H54 (cell line): Measurements from ENCODE around the gene SPPL3.
"Not testable (repeated sequence)": the region's sequence is repeated elsewhere in the genome, so short reads cannot be mapped to it uniquely, and the experiment has no call there.

Source experiments
- DNase-seq: peaks from one replicate; pipeline ENCODE4 v3.0.0; 2011; ENCODE audit warnings: low spot score, mixed read lengths; ENCODE audit not compliant: insufficient read length
- FAIRE-seq: peaks from 3 replicates; lab custom pipeline; 2011; peaks lifted over from hg19 to GRCh38; lab: Jason Lieb, UNC
- POLR2A ChIP-seq: IDR thresholded peaks from 2 replicates; pipeline ENCODE4 v1.6.1; 2011; ENCODE audit warnings: low read depth, mild to moderate bottlenecking, low read length

The SPPL3 gene

DNA sequence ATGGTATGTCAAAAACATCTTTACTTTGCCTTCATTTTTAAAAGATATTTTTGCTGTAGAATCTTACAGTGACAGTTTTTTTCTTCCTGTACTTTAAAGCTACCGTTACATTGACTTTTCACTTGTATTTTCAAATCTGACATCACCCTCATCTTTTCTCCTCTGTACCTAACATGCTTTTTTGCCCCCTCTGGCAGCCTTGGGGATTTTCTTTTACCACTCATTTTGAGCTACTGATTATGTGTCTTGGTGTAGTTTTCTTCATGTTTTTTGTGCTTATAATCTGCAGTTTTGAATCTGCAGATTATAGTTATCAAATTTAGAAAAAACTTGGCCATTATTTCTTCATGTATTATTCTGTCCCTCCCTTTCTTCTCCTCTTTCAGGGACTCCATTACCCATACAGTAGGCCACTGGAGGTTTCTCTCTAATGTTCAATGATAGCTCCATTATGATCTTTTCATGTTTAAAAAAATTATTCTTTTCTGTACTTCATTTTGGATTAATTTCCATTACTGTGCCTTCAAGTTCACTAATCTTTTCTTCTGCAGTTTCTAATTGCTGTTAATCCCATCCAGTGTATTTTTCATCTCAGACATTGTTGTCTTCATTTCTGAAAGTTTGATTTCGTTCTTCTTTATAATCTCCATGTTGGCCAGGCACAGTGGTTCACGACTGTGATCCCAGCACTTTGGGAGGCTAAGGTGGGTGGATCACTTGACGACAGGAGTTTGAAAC lies 108.5 kb downstream of the SPPL3 start:
- FAIRE-seq = no peak
- no peak for DNase-seq
- no peak for TF ChIP-seq POLR2A

DNA sequence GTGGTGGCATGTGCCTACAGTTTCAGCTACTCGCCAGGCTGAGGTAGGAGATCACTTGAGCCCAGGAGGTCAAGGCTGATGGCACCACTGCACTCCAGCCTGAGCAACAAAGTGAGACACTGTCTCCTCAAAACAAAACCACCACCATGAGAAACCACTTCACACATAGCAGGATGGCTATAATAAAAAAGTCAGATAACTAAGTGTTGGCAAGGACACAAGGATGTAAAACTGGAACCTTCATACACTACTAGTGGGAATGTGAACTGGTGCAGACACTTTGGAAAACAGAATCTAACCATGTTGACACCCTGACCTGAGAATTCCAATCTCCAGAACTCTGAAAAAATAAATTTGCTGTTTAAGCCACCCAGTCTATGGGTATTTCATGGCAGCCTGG lies 110.8 kb downstream of the SPPL3 start:
- FAIRE-seq (no peak), DNase-seq (no peak)
- TF ChIP-seq POLR2A = no peak

DNA sequence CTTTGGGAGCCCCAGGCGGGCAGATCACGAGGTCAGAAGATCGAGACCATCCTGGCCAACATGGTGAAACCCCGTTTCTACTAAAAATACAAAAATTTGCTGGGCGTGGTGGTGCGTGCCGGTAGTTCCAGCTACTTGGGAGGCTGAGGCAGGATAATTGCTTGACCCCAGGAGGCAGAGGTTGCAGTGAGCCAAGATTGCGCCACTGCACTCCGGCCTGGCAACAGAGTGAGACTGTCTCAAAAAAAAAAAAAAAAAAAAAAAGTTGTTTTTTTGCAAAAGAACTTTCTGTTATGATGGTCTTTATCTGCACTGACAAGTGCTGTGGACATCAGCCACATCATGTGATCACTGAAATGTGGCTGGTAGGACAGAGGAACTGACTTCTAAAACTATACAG lies 111.7 kb downstream of the SPPL3 start:
- not testable (repeated sequence) for DNase-seq, FAIRE-seq

DNA sequence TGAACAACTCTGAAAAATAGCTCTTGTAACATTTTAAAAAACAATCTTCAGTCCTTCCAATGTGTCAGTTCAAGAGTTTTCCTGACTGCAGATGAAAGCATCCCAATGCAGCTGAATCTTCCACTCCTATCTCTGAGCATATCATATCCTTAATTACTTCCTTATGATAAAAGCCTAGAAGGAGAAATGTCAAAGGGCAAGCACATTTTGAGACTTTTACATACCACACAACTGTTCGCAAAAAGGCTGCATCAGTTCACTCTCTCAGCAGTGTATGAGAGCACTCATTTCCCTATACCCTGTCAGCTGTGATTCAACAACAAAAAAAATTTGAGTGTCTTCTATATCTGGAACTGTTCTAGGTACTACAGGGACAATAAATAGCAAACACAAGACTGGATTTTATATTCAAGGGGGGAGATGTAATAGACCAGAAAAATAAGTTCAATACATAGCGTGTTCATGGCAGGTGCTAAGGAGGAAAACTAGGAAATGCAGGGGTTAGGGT lies 112.4 kb downstream of the SPPL3 start:
- FAIRE-seq (no peak), DNase-seq (no peak)
- TF ChIP-seq POLR2A = no peak

DNA sequence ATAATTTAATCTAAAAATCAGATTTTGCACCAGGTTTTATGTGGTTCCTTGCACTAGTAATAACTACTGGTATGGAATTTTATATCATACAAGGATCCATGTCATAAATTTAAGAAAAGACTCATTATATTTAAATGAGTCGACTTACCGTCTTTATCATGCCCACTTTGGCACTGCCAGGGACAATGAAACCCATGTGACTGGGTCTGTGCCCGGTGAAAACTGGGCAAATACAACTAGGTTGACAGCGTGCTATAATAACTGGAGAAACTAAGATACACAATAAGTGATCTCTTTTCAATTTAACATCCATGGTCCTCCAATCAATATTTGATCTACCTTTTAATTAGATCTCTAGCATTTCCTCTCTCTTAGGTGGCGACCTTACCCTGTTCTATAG lies 114.0 kb downstream of the SPPL3 start:
- TF ChIP-seq POLR2A = no peak
- FAIRE-seq = no peak
- no peak for DNase-seq

DNA sequence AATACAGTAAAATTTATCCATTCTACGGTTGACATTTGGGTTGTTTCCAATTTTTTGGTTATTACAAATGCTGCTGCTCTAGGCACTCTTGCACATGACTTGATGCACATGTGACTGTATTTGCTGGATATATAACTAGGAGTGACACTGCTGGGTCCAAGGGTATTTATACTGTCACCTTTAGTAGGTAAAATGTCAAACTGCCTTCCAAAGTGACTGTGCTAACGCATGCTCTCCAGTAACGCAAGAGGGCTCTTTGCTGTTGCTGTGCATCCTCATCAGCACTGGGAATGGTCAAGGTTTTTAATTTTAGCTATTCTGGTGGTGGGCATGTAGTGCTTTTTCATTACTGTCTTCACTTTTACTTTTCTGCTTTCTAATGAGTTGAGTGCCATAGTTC lies 116.3 kb downstream of the SPPL3 start:
- TF ChIP-seq POLR2A = no peak
- no peak for DNase-seq
- no peak for FAIRE-seq

DNA sequence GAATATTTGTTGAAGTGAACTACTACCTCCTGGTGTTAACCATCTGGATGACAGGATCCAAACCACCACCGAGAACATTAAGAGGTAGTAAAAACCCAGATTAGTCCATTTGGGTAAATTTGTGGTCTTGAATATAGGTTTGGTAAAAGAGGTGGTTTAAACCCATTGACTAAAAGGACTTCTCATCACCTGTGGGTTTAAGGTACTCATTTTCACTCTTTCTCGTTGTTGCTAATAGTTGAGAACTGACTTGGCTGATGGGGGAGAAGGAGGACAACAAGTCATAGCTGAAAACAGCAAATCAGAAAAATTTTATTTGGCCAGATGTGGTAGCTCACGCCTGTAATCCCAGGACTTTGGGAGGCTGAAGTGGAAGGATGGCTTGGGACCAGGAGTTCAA lies 119.4 kb downstream of the SPPL3 start:
- DNase-seq = no peak
- no peak for FAIRE-seq
- TF ChIP-seq POLR2A = no peak

DNA sequence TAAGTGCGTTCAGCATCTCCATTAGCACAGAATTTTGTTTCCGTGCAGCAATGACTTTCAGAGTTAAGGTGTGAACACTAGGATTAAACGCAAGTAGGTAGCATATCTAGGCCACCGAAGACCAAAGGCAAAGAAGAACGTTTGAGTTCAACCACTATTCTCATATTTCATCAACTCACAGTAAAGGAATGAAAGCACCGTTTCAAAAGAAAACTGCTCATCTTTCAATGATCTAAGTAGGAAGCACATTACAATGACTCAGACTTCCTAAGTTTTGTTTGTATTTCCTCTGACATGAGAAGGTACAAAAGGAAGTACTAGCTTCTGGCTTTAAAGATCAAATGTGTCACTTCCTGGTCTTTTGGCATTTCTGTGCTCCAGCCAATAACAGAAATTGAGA lies 121.0 kb downstream of the SPPL3 start:
- FAIRE-seq (peak; percentile 99), DNase-seq (peak; percentile 22)
- TF ChIP-seq POLR2A = no peak

DNA sequence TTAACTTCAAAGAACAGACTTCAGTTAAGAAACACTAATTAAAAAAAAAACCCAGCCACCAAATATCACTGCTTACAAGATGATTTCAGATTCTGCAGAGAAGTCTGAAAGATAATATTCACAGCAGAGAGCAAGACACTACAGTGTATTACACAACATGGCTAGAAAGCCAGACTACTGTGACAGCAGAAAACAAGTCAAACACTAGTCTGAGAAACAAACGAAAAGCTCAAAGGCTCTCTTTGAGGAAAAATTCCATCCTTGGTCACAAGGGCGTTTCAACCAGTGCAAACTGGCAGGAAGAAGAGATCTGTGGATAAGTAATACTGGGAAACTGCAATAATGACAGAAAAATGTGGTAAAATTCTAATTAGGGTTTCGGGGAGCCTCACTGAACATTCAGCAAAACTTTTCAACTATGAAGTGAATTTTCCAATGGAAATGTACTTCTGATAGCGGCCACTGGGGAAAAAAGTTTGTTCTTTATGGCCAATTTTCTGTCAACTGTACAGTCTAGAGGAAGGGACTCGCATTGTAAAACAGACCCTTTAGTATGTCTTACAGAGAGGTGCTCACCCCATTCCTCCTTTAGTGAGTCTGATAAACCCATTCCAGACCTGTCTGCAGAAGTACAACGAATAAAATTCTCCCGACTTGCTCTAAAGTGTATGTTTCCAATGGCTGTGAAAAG lies 128.2 kb downstream of the SPPL3 start:
- DNase-seq = no peak
- FAIRE-seq = no peak
- no peak for TF ChIP-seq POLR2A

DNA sequence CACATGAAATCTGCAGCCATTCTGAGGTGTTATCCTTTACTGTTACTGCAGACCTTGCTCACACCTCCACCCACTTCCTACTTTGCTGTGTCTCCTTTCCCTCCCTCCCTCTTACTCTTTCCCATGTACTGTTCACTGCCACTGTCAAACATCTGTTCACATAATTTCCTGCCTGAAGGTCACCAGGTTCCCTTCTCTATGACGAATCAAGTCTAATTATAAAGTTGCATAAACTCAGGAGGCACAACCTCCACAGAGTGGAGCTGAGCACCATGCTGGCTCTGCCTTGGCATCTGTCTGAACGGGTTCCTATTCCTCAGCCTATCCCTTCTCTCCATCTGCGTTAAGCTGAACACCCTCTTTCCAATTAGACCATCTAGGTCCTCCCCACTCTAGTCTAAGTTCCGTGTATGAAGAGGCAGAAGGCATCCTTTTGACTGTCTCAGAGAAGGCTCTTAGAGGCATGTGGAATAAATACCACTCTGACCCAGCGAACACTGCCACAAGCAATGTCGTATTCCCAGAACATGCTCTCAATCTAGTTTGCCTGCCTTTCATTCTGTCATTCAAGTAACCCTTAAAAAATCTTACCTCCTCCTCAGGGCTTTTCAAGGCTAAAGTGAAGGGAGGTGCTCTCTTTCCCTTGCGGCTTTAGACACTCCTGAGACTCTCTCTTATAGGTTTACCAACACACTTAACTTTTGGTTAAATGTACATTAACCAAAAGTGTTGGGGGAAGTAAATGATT lies 129.8 kb downstream of the SPPL3 start:
- no peak for DNase-seq
- no peak for FAIRE-seq
- no peak for TF ChIP-seq POLR2A

DNA sequence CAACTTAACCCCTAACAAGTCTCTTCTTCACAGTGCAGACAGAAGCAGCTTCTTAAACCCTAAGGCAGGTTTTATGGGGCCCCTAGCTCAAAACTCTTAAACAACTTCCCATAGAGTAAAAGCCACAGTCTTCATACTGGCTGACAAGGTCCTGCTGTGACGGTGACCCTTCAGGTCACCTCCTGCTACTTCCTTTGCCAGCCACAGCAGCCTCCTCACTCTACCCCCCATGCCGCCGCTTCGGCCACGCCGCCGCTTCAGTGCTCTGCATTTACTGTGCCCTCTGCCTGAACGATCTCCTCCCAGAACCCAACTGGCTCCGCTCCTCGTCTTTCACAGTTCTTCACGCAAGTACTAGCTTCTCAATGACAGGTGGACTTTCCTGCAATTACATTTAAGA lies 133.1 kb downstream of the SPPL3 start:
- no peak for FAIRE-seq
- TF ChIP-seq POLR2A = no peak
- DNase-seq = no peak

DNA sequence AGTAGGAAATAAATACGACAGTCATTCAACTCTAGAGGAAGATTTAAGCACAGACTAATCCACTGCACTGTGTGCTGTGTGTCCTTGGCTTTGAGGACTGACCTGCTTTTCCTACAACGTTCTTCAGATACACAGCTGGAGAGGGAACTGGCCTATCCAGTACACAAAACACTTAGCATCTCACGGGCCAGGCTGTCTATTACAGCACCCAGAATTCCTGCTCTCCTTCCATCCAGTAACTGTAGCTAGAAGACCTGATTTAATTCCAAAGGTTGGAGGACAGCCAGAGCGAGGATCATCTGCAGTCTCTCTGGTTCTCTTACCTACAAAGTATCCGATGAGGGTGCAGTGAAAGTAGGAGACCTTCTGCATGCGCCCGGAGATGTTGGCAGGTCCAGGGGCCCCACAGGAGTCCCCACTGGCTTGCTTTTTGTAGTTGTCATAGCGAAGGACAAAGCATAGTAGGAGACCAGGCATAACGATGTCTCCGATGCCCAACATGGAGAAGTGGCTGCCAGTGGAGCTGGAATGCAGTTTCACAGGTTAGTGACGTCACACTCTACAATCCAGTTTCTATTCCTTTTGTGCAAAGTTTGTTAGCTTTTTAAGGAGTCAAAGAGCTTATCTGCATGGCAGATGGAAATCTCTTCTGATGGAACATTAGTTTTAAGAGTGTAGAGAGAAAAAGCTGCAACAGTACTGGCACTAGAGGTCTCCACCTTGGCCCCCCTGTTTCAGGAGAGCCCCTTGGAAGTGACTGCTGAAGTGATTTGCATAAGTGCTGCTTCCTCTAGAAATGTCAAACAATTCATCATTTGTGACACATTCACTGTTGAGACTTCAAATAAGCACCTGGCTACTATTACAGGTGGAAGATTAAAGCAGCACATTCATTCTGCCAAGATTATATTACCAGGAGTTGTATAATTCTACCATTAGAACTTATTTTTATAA lies 136.8 kb downstream of the SPPL3 start:
- no peak for DNase-seq
- FAIRE-seq = no peak
- no peak for TF ChIP-seq POLR2A

DNA sequence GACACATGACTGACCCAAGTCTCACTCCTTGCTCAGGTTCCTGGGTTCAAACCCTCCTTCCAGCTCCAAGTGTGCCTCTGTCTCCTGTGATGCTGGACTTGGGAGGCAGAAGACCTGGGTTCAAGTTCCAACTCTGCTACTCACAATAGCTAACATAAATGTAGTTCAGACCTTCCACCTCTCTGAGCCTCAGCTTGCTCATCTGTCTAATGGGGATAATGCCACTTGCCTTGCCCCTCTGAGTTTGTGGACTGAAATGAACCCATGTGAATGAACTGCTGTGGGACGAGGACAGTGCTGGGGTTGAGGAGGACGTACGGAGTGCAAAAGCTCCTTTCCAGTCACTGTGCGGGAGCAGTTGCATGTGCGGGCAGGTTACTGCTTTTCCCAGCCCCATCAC lies 137.6 kb downstream of the SPPL3 start:
- TF ChIP-seq POLR2A = no peak
- FAIRE-seq = no peak
- DNase-seq = no peak

DNA sequence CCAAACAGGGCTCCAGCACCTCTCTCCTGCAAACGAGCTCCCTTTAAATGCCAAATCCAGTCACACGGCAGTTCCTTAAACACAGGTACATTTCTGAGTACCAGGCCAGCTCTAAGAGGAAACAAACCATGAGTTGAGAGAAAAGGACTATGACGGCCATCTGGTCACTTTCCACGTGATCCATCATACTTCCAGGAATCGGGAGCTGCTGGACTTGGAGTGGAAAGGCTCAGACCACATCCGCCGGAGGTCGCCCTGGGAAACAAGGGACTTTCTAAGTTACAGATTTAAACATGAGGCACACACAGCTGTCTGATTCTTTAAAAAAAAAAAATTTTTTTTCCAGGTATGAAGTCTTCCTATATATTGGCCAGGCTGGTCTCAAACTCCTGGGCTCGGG lies 139.3 kb downstream of the SPPL3 start:
- TF ChIP-seq POLR2A = no peak
- FAIRE-seq (no peak), DNase-seq (no peak)
